Fibroblast of the conjunctiva (primary cell): ENCODE results near the gene LYPD6B.

ENCODE experiments used
- DNase-seq: peaks from one replicate; pipeline ENCODE4 v3.0.0-alpha.2; 2010; ENCODE audit warnings: low read depth

The LYPD6B gene

DNA sequence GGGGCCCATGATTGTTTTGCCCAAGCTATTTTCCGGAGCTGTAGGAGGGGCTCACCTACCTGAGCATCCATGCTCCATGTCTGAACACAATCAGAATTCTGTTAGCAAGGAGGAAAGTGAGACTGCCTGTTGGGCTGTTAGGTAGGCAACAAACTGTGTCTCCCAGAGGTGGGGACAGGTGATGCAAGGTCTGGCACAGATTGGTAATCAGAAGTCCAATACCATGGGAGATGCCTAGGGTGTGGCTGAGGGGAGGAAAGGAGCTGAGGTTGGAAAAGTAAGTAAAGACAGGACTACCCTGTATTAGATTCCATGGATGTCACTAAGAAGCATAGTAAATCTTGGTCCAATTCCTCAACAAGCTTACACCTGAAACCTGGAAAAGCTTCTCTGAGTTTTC lies 3.0 kb downstream of the LYPD6B start:
- no peak for DNase-seq

DNA sequence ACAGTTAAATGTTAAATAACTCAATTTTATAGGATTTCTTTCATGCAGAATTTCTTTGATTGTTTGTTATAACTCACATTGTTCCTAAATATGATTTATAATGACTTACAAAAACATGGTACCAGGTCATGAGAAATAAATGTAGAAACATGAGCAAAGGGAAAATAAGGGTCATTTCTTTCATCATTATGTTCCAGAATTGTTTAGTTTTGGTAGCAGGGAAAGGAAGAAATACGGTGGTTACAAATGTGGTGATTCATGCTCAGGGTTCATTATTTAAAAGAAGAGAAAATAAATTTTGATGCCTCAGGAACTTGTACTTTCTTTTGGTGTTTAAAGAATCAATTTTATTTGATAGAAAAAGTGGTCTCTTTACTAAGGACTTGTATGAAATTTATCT lies 4.4 kb downstream of the LYPD6B start:
- no peak for DNase-seq

DNA sequence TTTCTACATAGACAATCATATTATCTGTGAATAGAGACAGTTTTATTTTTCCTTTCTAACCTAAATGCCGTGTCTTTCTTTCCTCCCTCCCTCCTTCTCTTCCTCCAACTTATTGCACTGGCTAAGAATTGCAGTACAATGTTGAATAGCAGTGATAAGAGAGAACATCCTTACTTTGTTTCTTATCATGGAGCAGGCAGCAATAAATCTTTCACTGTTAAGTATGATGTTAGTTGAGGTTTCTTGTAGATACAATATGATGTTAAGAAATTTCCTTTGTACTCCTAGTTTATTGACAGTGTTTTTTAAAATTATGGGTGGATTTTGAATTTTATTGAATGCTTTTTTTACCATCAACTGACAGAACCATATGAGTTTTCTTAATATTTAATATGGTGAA lies 6.0 kb downstream of the LYPD6B start:
- no peak for DNase-seq

DNA sequence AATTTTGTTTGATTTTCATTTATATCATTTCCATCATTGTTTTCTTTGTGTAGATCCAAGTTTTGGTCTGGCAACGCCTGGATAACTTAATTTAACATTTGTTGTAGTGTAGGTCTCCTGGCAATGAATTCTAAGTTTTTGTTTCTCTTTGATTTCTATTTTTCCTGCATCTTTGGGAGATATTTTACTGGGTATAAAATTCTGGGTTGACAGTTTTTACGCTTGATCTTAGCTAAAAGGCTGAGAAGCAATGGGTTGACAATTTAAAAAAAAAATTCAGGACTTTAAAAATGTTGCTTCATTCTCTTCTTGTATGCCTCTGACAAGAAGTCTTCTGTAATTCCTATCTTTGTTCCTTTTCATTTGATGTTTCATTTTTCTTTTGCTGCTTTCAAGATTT lies 8.6 kb downstream of the LYPD6B start:
- DNase-seq, result no peak

DNA sequence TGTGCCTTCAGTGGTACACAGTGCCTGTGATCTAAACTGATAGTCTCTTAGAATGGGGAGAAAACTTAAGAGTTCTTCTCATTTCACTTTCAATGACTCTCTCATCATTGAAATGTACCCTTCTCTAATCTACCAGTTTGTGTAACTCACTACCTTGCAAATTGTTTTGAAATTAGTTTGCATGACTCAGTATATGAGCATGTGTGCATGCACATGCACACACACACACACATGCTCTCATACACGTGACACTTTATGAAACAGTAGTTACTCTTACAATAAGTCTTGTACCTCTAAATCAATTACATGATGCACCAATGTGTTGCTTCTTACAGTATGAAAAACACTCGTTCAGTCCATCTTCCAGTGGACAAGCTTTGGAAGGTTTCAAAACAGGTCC lies 10.6 kb downstream of the LYPD6B start:
- no peak for DNase-seq

DNA sequence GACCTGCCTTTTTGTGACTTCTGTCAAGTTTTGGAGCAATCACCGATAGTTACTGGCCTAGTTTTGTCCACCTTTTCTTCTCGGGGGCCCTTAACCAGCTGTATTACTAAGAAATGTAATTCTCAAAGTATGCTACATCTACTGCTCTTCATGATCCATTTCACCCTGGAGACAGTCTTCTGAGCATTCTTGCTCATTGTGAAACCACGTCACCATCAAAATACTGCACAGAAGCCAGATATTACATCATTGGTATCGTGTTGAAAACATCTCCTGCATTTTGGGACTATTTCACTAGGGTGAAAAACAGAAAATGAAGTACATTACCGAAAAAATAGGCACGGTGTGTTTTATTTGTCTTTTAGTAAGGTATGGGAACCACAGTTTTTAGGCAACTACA lies 11.7 kb downstream of the LYPD6B start:
- no peak for DNase-seq

DNA sequence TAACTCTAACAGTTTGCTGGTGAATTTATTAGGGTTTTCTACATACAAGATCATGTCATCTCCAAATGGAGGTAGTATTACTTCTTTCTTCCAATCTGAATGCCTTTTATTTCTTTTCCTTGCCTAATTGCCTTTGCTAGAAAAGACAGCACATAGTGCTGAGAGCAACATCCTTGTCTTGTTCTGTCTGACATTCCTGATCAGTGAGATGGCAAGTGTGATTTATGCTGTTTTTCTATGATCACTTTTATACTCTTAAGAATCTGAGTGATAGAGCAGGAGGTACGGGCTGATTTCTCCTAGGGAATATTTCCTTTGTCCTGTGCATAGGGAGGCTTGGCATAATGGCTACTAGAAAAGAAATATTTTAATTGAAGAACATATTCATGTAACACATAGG lies 17.3 kb downstream of the LYPD6B start:
- no peak for DNase-seq

DNA sequence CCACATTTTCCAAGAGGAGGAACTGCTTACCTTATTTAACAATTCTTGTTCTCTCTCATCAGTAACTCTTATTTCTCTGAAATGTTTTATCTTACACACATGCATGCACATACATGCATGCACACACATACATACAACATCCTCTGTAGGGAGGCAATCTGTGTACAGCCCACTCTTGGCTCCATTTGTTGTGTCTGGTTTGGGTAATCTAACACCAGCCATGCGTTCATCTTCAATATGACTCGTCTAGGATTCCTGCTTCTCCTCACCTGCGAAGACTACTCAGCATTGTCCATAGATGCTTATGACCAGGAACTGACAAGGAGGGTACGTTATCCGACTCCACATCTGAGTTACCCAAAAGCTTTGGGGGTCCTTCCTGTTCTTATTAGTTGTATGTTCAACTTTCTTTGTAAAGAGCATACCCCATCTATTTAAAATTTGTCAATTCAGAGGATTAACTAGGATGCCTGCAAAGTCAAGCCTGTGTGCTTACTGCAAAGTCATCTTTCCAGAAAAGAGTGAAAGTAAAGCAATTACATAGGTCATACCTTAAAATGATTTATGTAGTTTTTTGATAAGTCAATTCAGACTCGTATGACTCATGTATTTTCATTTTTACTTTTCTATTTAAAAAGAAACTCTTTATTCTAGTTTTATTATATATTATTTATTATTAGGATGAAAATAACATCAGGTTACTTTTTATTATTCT lies 18.2 kb downstream of the LYPD6B start:
- no peak for DNase-seq

DNA sequence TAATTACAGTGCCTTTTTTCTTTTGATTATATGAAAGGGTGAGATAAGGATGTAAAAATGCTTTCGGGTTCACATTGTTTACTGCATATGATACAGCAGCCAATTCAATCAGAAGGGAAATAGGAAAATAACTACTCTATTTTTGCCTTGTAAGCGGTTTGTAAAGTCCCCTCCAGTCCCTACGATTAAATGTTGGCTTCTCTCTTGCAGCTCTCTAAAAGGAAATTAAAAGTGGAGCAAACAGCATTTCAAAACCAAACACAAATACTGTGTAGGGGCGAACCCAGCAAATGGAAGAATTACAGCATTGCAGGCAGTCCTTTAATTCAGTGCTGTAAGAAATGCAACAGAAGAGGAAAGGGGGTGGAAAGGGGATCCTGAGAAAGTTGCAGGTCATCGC lies 18.9 kb downstream of the LYPD6B start:
- no peak for DNase-seq

DNA sequence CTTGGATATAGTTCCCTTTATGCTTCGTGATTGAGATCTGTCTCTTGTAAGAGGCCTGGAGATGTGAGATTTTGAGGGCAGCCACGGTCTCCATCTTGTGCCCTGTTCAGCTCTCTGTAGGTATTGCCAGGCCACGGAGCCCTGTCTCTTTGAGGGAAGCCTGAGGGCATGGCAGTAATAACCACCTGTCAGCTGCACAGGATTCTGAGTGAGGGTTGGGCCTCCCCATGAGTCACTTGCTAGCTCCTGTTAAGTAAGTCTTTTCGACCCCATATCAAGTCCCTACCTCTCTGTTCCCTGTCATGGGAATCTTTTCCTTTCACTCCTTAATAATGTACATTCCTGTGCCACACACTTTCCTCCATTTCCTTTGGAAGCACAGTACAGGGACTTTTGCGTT lies 20.4 kb downstream of the LYPD6B start:
- no peak for DNase-seq

DNA sequence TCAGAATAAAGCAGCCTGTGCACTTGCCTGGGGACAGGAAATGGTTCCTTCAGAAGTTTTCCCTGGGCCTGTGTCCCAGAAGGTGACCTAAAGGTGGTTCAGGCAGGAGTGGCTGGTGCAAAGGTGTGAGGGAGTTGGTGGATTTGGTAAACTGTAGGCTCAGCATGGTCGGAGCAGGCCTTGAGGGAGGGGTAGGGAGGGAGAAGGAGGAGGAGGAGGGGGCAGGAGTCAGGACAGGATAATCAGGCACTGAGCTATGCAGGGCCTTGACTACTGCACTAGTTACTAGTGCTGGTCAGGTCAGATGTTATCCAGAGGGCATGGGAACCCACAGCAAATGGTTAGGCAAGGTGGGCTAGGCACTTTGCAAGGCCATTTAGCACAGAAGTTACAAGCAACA lies 21.3 kb downstream of the LYPD6B start:
- DNase-seq, result no peak

DNA sequence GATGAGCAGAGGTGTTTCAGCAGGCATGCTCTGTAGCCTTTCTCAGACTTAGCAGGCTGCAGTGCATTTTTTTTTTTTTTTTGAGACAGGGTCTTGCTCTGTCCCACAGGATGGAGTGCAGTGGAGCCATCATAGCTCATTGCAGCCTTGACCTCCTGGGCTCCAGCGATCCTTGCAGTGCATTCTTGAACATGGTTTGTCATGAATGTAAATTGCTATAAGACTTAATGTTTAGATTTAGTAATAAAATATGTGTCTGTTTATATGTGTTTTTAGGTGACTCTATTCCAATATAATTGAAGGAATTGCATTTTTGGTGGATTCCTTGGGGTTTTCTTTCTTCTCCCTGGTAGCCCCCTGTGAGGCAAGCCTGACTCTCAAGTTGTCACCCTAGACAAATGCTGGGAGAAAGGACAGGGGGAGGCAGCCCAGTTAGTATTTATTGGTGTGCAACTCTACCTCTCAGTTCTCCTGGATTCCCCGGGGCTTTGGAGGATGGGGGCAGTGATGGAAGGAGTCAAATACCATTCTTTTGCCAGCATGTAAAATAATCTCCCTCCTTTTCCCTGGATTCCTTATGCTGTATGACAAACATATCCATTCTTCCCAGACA lies 22.7 kb downstream of the LYPD6B start:
- no peak for DNase-seq

DNA sequence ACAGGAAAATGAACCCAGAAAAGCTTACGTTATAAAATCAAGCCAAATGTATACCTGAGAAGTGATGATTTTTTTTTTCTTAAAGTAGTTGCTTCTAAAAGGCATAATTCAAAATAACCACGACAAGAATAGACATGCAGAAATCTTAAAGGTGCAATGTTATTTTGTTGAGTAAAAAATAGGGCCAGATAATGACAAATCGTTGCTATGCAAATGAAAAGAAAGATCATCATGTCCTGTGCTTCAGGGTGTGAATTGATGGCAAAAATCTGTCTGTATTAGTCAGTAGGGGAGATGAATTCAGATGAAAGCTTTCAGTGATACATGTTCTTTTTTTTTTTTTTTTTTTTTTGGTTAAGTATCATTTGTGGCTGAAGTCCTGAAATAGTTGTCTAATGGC lies 24.0 kb downstream of the LYPD6B start:
- no peak for DNase-seq

DNA sequence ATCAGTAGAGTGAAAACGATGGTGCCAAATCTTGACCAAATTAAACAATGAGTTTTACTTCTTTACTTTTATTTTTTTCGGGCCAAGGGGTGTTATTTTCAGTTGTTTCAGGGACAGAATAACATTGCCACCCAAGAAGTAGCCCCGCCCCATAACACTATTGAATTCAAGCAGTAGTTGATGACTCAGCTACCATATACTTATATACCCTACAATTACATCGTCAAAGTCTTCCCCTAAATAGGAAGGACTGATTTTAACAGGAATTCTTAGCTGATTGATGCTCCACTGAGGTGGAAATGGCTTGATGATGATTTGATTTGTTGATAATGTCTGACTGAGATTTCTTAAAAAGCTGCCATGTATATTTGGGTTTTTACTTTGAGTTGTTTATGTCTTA lies 24.7 kb downstream of the LYPD6B start:
- DNase-seq, result no peak

DNA sequence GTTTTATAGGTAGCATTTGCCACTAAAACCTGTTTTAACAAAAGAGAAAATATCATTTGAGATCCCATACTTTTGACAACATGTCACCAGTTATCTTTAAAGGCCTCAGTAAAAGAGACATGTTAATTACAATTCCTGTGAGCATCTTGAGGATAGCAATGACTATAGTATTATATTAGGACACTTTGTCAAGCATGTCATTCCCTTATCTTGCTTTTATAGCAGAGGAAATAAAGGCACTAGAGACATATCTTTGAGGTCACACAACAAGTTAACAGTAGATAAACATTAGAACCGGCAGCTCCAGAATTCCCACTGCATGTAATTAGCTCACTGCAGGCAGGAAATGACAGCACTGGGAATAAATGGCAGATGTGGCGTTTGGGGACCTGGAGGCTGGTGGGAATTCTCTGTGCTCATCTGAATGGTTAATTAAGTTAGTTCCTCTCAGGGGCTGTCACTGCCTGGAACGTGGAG lies 25.9 kb downstream of the LYPD6B start:
- DNase-seq, result no peak

DNA sequence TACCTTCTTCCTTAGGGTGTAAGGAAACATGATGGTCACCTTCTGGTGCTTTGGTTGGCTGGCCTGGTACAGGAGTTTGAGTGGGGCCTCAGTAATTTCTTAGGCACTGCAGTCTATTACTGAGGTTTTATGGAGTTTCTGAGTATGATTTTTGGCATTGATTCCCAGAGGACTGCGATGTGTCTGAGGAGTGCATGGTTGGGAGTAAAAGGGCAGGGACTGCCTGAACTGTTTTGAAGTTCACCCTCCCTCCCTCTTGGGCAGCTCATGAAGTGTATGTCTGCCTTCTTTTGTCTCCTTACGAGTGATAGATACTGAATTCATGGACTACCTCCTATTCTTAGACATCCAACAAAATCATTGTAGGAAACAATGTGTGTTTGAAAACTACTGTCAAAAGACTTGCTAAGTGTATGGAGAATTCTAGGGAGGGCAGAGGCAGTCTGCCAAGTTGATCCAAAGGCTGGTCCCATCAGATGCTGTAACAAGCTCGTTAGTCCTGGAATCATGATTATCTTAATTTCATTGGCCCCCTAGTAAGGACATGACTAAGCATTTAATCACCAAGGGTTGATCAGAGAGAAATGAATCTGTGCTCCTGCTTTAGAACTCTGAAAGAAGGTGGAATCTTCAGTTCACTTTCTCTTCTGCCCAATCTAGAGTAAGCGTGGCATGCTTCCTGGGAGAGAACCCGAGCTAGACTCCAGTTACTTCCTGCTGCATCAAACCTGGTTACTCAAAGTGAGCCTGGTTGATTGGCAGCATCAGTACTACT lies 26.5 kb downstream of the LYPD6B start:
- DNase-seq, result no peak

DNA sequence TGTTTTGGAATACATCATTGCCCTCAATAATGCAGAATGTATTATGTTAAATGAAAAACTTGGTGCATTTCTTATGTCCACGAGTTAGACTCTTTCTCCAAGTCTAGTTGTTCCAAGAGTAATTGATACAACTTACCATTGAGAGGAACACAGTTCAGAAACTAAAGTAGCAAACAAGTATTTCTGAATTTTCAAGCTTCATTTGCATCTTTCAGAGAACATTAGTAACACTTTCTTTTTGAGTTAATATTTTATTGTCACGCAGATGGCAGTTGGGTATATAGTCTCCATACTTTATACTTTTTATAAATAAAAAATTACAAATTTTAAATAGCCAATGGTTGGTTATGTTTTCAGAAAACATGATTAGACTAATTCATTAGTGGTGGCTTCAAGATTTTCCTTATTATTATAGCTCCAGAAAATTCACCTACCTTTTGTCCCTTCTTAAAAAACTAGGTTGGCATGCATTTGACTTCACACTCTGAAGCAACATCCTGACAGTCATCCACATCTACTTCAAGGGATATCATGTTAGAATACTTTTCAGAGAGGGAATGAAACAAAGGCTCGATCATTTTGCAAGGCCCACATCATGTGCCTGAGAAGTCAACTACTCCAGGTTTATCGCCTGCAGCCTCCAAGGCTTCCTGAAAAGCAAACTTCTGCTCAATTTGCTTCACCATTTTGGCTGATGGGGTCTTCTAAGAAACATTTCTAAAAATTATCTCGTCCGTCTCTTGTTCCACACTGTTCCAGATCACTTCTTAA lies 29.9 kb downstream of the LYPD6B start:
- DNase-seq, result no peak

DNA sequence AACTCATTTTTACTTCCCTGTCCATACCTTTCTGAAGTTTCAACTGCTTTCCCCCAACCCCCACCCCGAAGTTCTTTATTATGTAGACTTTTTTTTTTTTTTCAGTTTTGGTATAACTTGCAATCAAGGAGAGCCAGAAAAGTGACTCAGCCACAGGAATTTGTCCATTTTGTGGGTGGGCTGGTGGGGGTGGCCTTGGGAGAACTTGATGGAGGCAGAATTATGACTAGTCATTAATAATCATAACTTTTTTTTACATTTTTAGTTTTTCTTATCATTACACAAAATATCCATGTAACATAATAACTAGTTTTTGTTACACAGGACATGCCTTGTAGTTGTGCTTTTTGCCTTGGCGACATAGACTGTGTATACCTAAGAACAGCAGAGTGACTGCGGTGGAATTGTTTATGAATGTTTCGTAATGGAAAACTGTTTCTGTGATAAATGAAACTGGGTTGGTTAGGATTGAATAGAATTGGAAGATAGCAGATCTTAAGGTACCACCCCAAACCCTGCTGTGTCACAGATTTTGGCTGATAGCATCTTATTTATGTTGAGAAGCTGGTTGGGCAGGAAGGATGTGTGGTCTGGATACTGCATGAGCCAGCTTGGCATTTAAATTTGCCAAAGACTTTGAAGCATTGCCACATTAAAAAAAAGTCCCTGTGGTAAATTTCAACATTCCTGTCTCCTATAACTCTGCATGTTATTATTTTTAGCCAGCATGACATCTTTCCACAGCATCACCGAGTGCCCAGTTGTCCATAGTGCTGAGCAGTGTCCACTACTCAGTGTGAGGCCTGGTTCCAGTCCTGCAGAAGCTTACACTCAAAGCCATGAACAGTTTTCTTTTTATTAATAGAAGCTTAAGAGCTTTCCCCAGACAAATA lies 30.7 kb downstream of the LYPD6B start:
- DNase-seq, result no peak

DNA sequence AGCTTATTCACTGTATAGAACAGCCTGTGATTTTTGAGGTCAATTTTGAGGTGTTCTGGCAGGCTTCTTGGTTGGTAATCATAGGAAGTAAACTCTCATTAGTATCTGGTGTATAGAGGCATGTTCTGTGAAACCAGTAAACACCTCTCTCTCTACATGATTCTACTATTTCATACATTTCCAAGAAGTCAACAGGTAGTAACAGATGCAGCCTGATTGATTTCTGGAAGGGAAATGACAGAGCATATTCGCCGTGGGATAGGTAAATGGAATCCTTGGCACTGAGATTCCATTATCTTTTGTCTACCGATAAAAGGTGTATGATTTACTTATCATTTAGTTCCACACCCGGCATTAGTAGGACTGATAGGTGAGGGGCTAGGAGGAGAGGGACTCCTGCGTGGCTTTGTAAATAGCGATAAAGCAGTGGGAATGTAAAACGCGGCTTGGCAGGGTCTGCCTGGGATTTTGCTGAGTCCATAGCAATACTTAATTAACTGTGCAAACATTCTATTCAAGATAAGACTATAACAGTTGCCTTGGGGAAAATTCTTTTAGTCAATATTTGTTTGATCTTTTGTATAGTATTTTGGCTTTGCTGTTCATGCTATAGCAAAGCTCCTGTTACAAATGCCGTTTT lies 32.3 kb downstream of the LYPD6B start:
- no peak for DNase-seq

DNA sequence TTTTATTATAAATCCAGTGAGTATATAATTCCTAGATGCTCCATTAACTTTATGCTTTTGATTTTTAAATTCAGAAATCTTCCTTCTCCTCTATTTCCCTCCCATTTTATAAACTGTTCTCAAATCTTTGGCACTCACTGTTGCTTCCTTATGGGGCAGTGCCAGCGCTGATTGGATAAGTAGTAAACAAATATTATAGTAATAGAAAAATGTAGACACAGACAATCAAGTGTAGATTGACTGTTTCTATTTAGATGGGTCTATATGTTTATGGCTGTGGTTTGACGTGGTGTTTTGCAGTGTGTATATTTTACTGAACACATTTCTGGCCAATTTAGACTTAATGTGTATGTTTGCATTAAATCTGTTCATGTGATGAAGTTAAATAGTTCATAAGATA lies 36.6 kb downstream of the LYPD6B start:
- DNase-seq, result no peak

DNA sequence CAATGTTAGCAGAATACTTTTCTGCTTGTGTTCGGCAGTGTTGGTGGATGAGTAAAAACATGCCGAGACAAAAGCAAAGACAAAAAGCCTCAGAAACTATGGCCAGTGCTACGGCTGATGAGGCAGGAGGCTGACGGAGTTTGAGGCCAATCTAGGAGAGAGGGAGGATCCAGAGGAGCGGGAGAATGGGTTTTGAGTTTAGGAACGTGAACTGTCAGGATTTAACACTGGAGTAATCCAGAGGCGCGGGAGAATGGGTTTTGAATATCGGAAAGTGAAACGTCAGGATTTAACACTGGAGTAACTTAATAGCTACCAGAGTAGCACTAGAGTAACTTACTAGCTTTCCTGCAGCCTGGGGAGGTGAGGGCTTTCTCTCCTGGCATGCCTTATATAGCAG lies 37.4 kb downstream of the LYPD6B start:
- DNase-seq, result no peak
